Muscle layer of duodenum (tissue), 2 donors: Measurements from ENCODE around the gene CDYL.
A peak's percentile ranks its signal among the peaks of the same experiment; 100 is the strongest.

Experiments
- H3K27ac ChIP-seq: one replicate; pipeline ENCODE4 v1.7.0; 2013; ENCODE audit warnings: mild to moderate bottlenecking, low read length
- H3K27me3 ChIP-seq: one replicate; pipeline ENCODE4 v1.7.0; 2013; ENCODE audit warnings: low read depth, mild to moderate bottlenecking, control low read depth, low read length
- H3K36me3 ChIP-seq, 2 donors: one replicate each; pipeline ENCODE4 v1.7.0; 2013; ENCODE audit warnings: low read length in 2 of 2, control low read depth in 1 of 2, mild to moderate bottlenecking in 1 of 2; ENCODE audit not compliant: insufficient read depth in 2 of 2, control insufficient read depth in 1 of 2
- H3K4me1 ChIP-seq, 2 donors: one replicate each; pipeline ENCODE4 v1.7.0; 2013; ENCODE audit warnings: low read length in 2 of 2, mild to moderate bottlenecking in 2 of 2, control low read depth in 1 of 2, moderate library complexity in 1 of 2; ENCODE audit not compliant: insufficient read depth in 2 of 2, control insufficient read depth in 1 of 2
- H3K4me3 ChIP-seq, 2 donors: one replicate each; pipeline ENCODE4 v1.7.0; 2013; ENCODE audit warnings: low read length in 2 of 2, low read depth in 1 of 2, mild to moderate bottlenecking in 1 of 2
- H3K9me3 ChIP-seq, 2 donors: one replicate each; pipeline ENCODE4 v1.7.0; 2013; ENCODE audit warnings: low read length in 2 of 2, control low read depth in 1 of 2, mild to moderate bottlenecking in 1 of 2; ENCODE audit not compliant: control insufficient read depth in 1 of 2
- donor health status: healthy.

CDYL gene

DNA sequence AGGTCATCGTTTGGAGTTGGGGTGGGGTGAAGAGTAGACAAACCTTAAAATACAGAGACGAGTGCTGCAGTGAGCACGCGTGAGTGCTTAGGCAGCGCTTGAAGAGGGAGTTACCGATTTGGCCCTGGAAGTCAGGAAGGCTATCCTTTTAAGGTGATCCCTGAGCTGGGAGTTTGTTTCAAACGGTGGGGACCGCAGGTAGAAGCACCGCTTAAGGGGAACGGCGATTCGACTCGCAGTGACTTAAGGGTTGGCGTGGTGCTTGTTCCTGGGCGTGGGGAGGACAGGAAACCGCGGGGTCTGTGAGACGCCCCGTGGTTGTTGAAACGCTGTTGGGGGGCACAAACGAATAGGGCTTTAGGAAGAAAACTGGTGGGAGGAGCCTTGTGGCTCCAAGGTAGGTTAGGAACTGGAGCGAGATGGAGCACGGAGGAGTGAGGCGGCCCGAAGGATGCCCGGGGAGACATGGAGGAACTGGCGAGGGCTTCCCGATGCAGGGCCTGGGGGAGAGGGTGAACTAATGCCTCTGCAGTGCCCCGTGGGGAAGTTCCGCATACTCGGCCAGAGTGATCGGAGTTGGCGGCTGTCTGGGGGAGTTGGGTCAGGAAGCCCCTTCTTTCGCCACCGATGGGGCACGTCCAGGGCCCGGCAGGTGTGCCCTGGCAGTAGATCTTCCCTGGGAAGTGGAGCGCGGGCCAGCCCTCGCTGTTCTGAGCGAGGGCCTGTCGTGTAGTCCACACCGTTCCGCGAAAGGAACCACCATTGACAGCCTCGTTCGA is 1.3 kb upstream of the CDYL start:
- H3K4me3 ChIP-seq, result peak overlapping the region; percentile 58 to 63
- no peaks in the 10 kb centered on the region for H3K36me3 ChIP-seq
- no peaks in the 10 kb centered on the region for H3K27me3 ChIP-seq
- H3K27ac ChIP-seq, result no peak overlapping the region
- H3K9me3 ChIP-seq, result no peaks in the 10 kb centered on the region
- peaks cover 0 to 7% of the 10 kb centered on the region in 2 donors for H3K4me1 ChIP-seq

- Histone ChIP-seq H3K36me3 (no peaks in the 10 kb centered on the region), H3K4me1 (peaks cover 0 to 8% of the 10 kb centered on the region in 2 donors), H3K27me3 (no peaks in the 10 kb centered on the region), H3K4me3 (peak overlapping the region; percentile 58 to 63), H3K9me3 (no peaks in the 10 kb centered on the region), H3K27ac (no peak overlapping the region)
Observed at GRCh38 chr6:4775494-4776130, 592 bp upstream of the CDYL start.

GRCh38 chr6:4776493-4777393 is 539 bp downstream of the CDYL start:
- H3K27me3 ChIP-seq, result no peaks in the 10 kb centered on the region
- H3K4me1 ChIP-seq, result peaks cover 0 to 17% of the 10 kb centered on the region in 2 donors
- H3K9me3 ChIP-seq, result no peaks in the 10 kb centered on the region
- H3K36me3 ChIP-seq, result no peaks in the 10 kb centered on the region
- peak overlapping the region; percentile 58 to 80 for H3K4me3 ChIP-seq
- no peak overlapping the region for H3K27ac ChIP-seq

GRCh38 chr6:4777394-4777935 is 1.3 kb downstream of the CDYL start:
- Histone ChIP-seq H3K4me3 (peak overlapping the region; percentile 58 to 80), H3K27me3 (no peaks in the 10 kb centered on the region), H3K9me3 (no peaks in the 10 kb centered on the region), H3K27ac (no peak overlapping the region), H3K4me1 (peaks cover 0 to 17% of the 10 kb centered on the region in 2 donors), H3K36me3 (no peaks in the 10 kb centered on the region)

GRCh38 chr6:4778086-4778485 is 1.9 kb downstream of the CDYL start:
- Histone ChIP-seq H3K27ac (no peak overlapping the region), H3K4me1 (peaks cover 0 to 17% of the 10 kb centered on the region in 2 donors), H3K9me3 (no peaks in the 10 kb centered on the region), H3K36me3 (no peaks in the 10 kb centered on the region), H3K27me3 (no peaks in the 10 kb centered on the region), H3K4me3 (peak overlapping the region; percentile 58 to 80)

DNA sequence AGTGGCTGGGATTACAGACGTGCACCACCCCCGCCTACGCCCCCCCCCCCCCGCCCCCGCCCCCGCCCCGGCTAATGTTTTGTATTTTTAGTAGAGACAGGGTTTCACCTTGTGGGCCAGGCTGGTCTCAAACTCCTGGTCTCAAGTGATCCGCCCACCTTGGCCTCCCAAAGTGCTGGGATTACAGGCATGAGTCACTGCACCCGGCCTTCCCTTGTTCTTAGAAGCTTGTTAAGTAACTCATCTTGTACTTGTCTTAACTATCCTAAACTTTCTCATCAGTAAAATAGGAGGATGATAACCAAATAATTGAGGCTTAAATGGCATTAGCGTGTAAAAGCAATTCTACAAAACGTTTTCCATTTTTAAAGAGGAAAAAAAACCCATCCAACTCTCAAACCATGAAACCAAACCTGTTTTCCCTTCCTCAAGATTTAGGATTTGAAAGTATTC is 4.2 kb downstream of the CDYL start:
- H3K4me1 ChIP-seq, result peaks cover 0 to 18% of the 10 kb centered on the region in 2 donors
- no peaks in the 10 kb centered on the region for H3K36me3 ChIP-seq
- no peak overlapping the region for H3K4me3 ChIP-seq
- no peaks in the 10 kb centered on the region for H3K9me3 ChIP-seq
- H3K27me3 ChIP-seq, result no peaks in the 10 kb centered on the region
- no peak overlapping the region for H3K27ac ChIP-seq

- Histone ChIP-seq H3K4me3 (no peak overlapping the region), H3K9me3 (no peaks in the 10 kb centered on the region), H3K4me1 (peaks cover 0 to 21% of the 10 kb centered on the region in 2 donors), H3K27me3 (no peaks in the 10 kb centered on the region), H3K27ac (no peak overlapping the region), H3K36me3 (no peaks in the 10 kb centered on the region)
Observed at GRCh38 chr6:4781426-4781825, 5.2 kb downstream of the CDYL start.

DNA sequence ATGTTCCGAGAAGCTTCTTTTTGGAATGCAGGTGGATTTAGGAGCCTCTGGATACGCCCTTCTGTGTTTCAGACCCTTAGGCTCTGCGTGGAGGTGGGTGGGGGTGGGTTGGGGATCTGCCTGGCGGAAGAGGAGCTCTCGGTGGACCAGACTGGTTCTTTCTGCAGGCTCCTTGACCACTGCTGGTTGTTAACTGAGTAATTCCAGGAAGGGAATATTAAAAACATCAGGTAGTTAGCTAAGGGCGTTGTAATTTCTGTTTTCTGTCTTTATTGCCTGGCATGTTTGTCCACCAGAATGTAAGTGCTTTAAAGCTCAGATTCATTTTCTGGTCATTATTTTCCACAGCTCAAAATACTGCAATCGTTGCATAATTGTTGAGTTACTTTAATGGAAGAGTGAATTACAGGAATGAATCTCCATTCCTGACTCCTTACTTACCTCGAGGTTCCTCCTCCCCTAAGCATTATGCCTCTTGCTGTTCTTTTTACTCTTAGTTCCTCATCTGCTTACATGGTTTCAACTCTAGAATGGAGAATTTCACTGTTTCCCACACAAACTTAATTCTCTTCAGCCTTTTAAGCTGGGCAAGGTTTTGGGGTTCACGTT is 5.9 kb downstream of the CDYL start:
- H3K4me3 ChIP-seq, result no peak overlapping the region

DNA sequence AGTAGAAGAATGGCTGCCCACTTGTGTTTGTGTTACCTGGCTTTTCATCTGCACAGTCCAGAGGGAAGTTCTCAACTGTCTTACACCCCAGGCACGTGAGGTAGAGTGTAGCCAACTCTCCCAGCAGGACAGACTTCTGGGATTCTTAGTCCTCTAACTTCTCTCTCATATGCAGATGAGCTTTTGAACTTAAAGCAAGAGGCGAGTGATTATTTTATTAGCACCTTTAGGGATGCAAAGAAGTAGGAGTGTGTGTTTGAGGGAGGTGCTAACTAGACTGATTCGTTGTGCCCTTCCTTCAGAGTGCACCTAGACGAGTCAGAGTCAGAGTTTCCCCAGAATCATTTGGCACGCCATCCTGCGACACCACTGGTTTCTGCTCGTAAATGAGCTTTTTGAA is 10.8 kb downstream of the CDYL start:
- peaks cover 0 to 23% of the 10 kb centered on the region in 2 donors for H3K4me1 ChIP-seq
- no peaks in the 10 kb centered on the region for H3K9me3 ChIP-seq
- no peak overlapping the region for H3K27ac ChIP-seq
- no peak overlapping the region for H3K4me3 ChIP-seq
- H3K36me3 ChIP-seq, result no peaks in the 10 kb centered on the region
- H3K27me3 ChIP-seq, result no peaks in the 10 kb centered on the region

More for the DNA sequence above, 5.9 kb downstream of the CDYL start:
- H3K4me1 ChIP-seq, result peaks cover 0 to 21% of the 10 kb centered on the region in 2 donors
- H3K27me3 ChIP-seq, result no peaks in the 10 kb centered on the region
- H3K27ac ChIP-seq, result no peak overlapping the region
- no peaks in the 10 kb centered on the region for H3K9me3 ChIP-seq
- H3K36me3 ChIP-seq, result no peaks in the 10 kb centered on the region

DNA sequence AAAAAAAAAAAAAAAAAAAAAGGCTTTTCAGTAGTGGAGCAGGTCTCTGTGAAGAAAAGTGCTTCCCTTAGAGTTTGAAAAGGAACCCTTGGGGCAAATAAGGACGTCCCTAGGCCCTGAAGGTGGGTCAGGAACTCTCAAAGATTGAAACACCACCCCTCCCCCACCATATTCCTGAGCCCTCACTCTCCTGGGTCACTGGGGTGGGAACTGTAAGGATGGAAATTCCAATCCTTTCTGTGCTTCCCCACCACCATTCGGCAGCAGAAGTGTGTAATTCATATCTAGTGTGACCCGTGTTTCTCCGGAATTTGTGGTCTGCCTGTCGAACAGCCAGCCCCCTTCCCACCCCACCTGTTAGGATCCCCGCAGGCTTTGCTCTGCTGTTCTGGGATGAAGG is 12.3 kb downstream of the CDYL start:
- Histone ChIP-seq H3K27ac (no peak overlapping the region), H3K4me3 (no peak overlapping the region), H3K4me1 (peaks cover 0 to 23% of the 10 kb centered on the region in 2 donors), H3K27me3 (no peaks in the 10 kb centered on the region), H3K9me3 (no peaks in the 10 kb centered on the region), H3K36me3 (no peaks in the 10 kb centered on the region)
